ENCODE results near the gene TRIM63.

The TRIM63 gene

GRCh38 chr1:26060832-26061574 lies 6.4 kb downstream of the TRIM63 start:
- in situ Hi-C loops (cut with MboI; ENCODE audit: low pct_unique_long_range_greater_than_20kb, low sequenced_read_pairs, unreplicated experiment), result no loop called here
- DNase-seq (ENCODE audit: low spot score), result no peak
- TF ChIP-seq, protein P1, sequence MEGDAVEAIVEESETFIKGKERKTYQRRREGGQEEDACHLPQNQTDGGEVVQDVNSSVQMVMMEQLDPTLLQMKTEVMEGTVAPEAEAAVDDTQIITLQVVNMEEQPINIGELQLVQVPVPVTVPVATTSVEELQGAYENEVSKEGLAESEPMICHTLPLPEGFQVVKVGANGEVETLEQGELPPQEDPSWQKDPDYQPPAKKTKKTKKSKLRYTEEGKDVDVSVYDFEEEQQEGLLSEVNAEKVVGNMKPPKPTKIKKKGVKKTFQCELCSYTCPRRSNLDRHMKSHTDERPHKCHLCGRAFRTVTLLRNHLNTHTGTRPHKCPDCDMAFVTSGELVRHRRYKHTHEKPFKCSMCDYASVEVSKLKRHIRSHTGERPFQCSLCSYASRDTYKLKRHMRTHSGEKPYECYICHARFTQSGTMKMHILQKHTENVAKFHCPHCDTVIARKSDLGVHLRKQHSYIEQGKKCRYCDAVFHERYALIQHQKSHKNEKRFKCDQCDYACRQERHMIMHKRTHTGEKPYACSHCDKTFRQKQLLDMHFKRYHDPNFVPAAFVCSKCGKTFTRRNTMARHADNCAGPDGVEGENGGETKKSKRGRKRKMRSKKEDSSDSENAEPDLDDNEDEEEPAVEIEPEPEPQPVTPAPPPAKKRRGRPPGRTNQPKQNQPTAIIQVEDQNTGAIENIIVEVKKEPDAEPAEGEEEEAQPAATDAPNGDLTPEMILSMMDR (IDR thresholded peaks at IDR 0.05; ENCODE audit: extremely low read depth, insufficient read depth, missing control alignments), result no peak

GRCh38 chr1:26059906-26060305 lies 7.5 kb downstream of the TRIM63 start:
- in situ Hi-C loops (cut with MboI; ENCODE audit: low pct_unique_long_range_greater_than_20kb, low sequenced_read_pairs, unreplicated experiment), result no loop called here
- TF ChIP-seq, protein P1 (IDR thresholded peaks at IDR 0.05; ENCODE audit: extremely low read depth, insufficient read depth, missing control alignments), result no peak

GRCh38 chr1:26058052-26058595 lies 9.3 kb downstream of the TRIM63 start:
- TF ChIP-seq, protein P1 (IDR thresholded peaks at IDR 0.05; ENCODE audit: extremely low read depth, insufficient read depth, missing control alignments), result no peak
- DNase-seq (ENCODE audit: low spot score), result no peak

More at GRCh38 chr1:26059906-26060305, 7.5 kb downstream of the TRIM63 start:
- DNase-seq (ENCODE audit: low spot score), result no peak

GRCh38 chr1:26057189-26057588 lies 10.2 kb downstream of the TRIM63 start:
- TF ChIP-seq, protein P1 (IDR thresholded peaks at IDR 0.05; ENCODE audit: extremely low read depth, insufficient read depth, missing control alignments), result no peak
- in situ Hi-C loops (cut with MboI; ENCODE audit: low pct_unique_long_range_greater_than_20kb, low sequenced_read_pairs, unreplicated experiment), result no loop called here
- no peak for DNase-seq (ENCODE audit: low spot score)

More at GRCh38 chr1:26058052-26058595, 9.3 kb downstream of the TRIM63 start:
- in situ Hi-C loops (cut with MboI; ENCODE audit: low pct_unique_long_range_greater_than_20kb, low sequenced_read_pairs, unreplicated experiment), result no loop called here

DNA sequence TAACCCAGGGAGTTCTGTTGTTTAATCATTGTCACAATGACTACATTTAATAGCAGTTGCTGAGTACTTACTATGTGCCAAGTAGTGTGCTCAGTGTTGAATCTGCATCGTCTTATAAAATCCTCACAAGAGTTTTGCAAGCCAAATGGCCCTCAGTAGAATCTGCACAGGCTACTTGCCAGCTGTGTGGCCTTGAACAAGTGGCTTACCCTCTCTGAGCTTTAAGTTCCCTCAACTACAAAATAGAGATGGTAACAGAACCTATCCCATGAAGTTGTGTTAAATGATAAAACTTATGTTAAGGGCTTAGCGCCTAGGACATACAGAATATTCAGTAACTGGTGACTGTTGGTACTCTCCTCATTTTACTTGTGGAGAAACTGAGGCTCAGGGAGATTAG lies 12.4 kb downstream of the TRIM63 start:
- in situ Hi-C loops (cut with MboI; ENCODE audit: low pct_unique_long_range_greater_than_20kb, low sequenced_read_pairs, unreplicated experiment), result no loop called here
- DNase-seq (ENCODE audit: low spot score), result no peak
- TF ChIP-seq, protein P1 (IDR thresholded peaks at IDR 0.05; ENCODE audit: extremely low read depth, insufficient read depth, missing control alignments), result no peak

GRCh38 chr1:26053718-26054560 lies 13.5 kb downstream of the TRIM63 start:
- in situ Hi-C loops (cut with MboI; ENCODE audit: low pct_unique_long_range_greater_than_20kb, low sequenced_read_pairs, unreplicated experiment), result no loop called here
- DNase-seq (ENCODE audit: low spot score), result no peak
- TF ChIP-seq, protein P1 (IDR thresholded peaks at IDR 0.05; ENCODE audit: extremely low read depth, insufficient read depth, missing control alignments), result no peak

All from GM13977 (cell line).